Endodermal cell (in vitro differentiated cells): ENCODE measurements around the gene CCDC150. TPM values are rescaled to one million over a fixed set of nuclear protein-coding genes. Genes with fewer than 3 reads are reported as not detected.

Source experiments
- DNase-seq: peaks from one replicate; pipeline ENCODE4 v3.0.0-alpha.2; 2017
- H3K27ac ChIP-seq: 2 replicates; pipeline ENCODE4 v1.5.1; 2013; ENCODE audit warnings: mild to moderate bottlenecking, low read depth, low read length, moderate library complexity
- H3K27me3 ChIP-seq: 2 replicates; pipeline ENCODE4 v1.6.1; 2013; ENCODE audit warnings: mild to moderate bottlenecking, low read length, moderate library complexity; ENCODE audit not compliant: insufficient read depth, control insufficient read depth, poor library complexity, severe bottlenecking
- H3K36me3 ChIP-seq: 2 replicates; pipeline ENCODE4 v1.7.0; 2013; ENCODE audit warnings: mild to moderate bottlenecking, low read length, moderate library complexity; ENCODE audit not compliant: control insufficient read depth, insufficient read depth
- H3K4me1 ChIP-seq: one replicate; pipeline ENCODE4 v1.7.0; 2013; ENCODE audit warnings: low read length; ENCODE audit not compliant: control insufficient read depth, insufficient read depth
- H3K4me3 ChIP-seq: 2 replicates; pipeline ENCODE4 v1.5.1; 2013; ENCODE audit warnings: mild to moderate bottlenecking, low read length, moderate library complexity
- H3K9ac ChIP-seq: 2 replicates; pipeline ENCODE4 v1.6.1; 2013; ENCODE audit warnings: mild to moderate bottlenecking, low read length, moderate library complexity; ENCODE audit not compliant: poor library complexity, severe bottlenecking; ENCODE audit errors: extremely low read depth
- H3K9me3 ChIP-seq: 2 replicates; pipeline ENCODE4 v1.6.1; 2013; ENCODE audit warnings: mild to moderate bottlenecking, low read length, moderate library complexity; ENCODE audit not compliant: control insufficient read depth
- H3K27ac Mint-ChIP-seq: 2 replicates; pipeline ENCODE4 v1.8.0; 2020; ENCODE audit warnings: mixed read lengths
- H3K27me3 Mint-ChIP-seq: 2 replicates; pipeline ENCODE4 v1.8.0; 2021; ENCODE audit warnings: mild to moderate bottlenecking, mixed read lengths; ENCODE audit not compliant: insufficient read depth
- H3K36me3 Mint-ChIP-seq: 2 replicates; pipeline ENCODE4 v1.8.0; 2020; ENCODE audit warnings: low read depth, mixed read lengths
- H3K4me1 Mint-ChIP-seq: 2 replicates; pipeline ENCODE4 v1.8.0; 2020; ENCODE audit warnings: mixed read lengths
- H3K4me3 Mint-ChIP-seq: 2 replicates; pipeline ENCODE4 v1.8.0; 2020; ENCODE audit warnings: mild to moderate bottlenecking, moderate library complexity, mixed read lengths
- H3K9me3 Mint-ChIP-seq: 2 replicates; pipeline ENCODE4 v1.8.0; 2020; ENCODE audit warnings: mild to moderate bottlenecking, mixed read lengths
- CTCF ChIP-seq: fragments of 200-600 bp; sonication (generic); conservative IDR thresholded peaks from 2 replicates; pipeline ENCODE4 v1.5.0; 2021; ENCODE audit warnings: antibody characterized with exemption, mild to moderate bottlenecking
- WGBS, 2 experiments: methylation state at CpG; one replicate each; pipeline versions ENCODE4 v1.1.5 to v1.1.7; 2013; ENCODE audit warnings: missing lambda C conversion rate in 2 of 2, mixed read lengths in 1 of 2; ENCODE audit not compliant: insufficient coverage in 1 of 2, insufficient read length in 1 of 2; 5-methylcytosine and 5-hydroxymethylcytosine counted together
- total RNA-seq, 2 donors: library from RNA; stranded (reverse); fragmentation: NEBNext Ultra II Directional in 1 of 2; extraction: Animal tissue kit (Norgen Biotek cat#: 25700) in 1 of 2; gene quantifications; 2 replicates in 1 of 2; 3 replicates in 1 of 2; pipeline ENCODE4 v1.2.1, GENCODE V29; 2021

The CCDC150 gene
- total RNA-seq, 2 donors from 2014 or later, result 25.4 to 42.9 TPM

- Mint-ChIP-seq H3K27me3 (no peaks in the 10 kb centered on the region), H3K27ac (no peak overlapping the region)
Observed at GRCh38 chr2:196723571-196723970, 84.1 kb downstream of the CCDC150 start.

GRCh38 chr2:196725218-196725617, 85.7 kb downstream of the CCDC150 start:
- TF ChIP-seq CTCF, result no peak
- H3K27ac Mint-ChIP-seq, result no peak overlapping the region
- no peaks in the 10 kb centered on the region for H3K9me3 Mint-ChIP-seq
- Histone ChIP-seq H3K4me1 (no peaks in the 10 kb centered on the region), H3K9me3 (no peaks in the 10 kb centered on the region), H3K4me3 (no peak overlapping the region), H3K27ac (no peak overlapping the region), H3K27me3 (no peaks in the 10 kb centered on the region), H3K9ac (no peak overlapping the region), H3K36me3 (peaks cover 46% of the 10 kb centered on the region)
- H3K36me3 Mint-ChIP-seq, result peaks cover 39% of the 10 kb centered on the region
- 80 to 92% methylated on average over 1 to 3 of the region's 3 CpGs for WGBS, 2 experiments
- H3K4me1 Mint-ChIP-seq, result peaks cover 9% of the 10 kb centered on the region
- DNase-seq, result no peak
- H3K4me3 Mint-ChIP-seq, result no peak overlapping the region
- H3K27me3 Mint-ChIP-seq, result no peaks in the 10 kb centered on the region

More at GRCh38 chr2:196723571-196723970, 84.1 kb downstream of the CCDC150 start:
- no peak for DNase-seq
- H3K9me3 ChIP-seq, result no peaks in the 10 kb centered on the region
- no peak for TF ChIP-seq CTCF
- peaks cover 13% of the 10 kb centered on the region for H3K4me1 Mint-ChIP-seq
- no peak overlapping the region for H3K4me3 ChIP-seq
- no peak overlapping the region for H3K4me3 Mint-ChIP-seq
- peaks cover 32% of the 10 kb centered on the region for H3K36me3 Mint-ChIP-seq
- no peaks in the 10 kb centered on the region for H3K9me3 Mint-ChIP-seq
- H3K27ac ChIP-seq, result no peak overlapping the region
- H3K9ac ChIP-seq, result no peak overlapping the region
- peaks cover 43% of the 10 kb centered on the region for H3K36me3 ChIP-seq
- no peaks in the 10 kb centered on the region for H3K4me1 ChIP-seq
- no peaks in the 10 kb centered on the region for H3K27me3 ChIP-seq

GRCh38 chr2:196725882-196726281, 86.4 kb downstream of the CCDC150 start:
- Mint-ChIP-seq H3K36me3 (peaks cover 42% of the 10 kb centered on the region), H3K27me3 (no peaks in the 10 kb centered on the region), H3K4me3 (no peak overlapping the region), H3K4me1 (peaks cover 9% of the 10 kb centered on the region), H3K9me3 (no peaks in the 10 kb centered on the region), H3K27ac (peak overlapping the region; percentile 8)
- no peaks in the 10 kb centered on the region for H3K27me3 ChIP-seq
- no peak overlapping the region for H3K27ac ChIP-seq
- H3K9ac ChIP-seq, result no peak overlapping the region
- peaks cover 46% of the 10 kb centered on the region for H3K36me3 ChIP-seq
- no peak overlapping the region for H3K4me3 ChIP-seq
- DNase-seq, result no peak
- no peaks in the 10 kb centered on the region for H3K9me3 ChIP-seq
- no peaks in the 10 kb centered on the region for H3K4me1 ChIP-seq
- 89% methylated on average over 2 to 4 of the region's 4 CpGs for WGBS, 2 experiments
- TF ChIP-seq CTCF, result no peak
